Mesodermal cell (in vitro differentiated cells): ENCODE results near the gene SCUBE2.
A peak's percentile ranks its signal among the peaks of the same experiment; 100 is the strongest.

Experiments used
- H3K27ac ChIP-seq: 2 replicates; pipeline ENCODE4 v1.7.0; 2013; ENCODE audit warnings: mild to moderate bottlenecking, low read depth, low read length, moderate library complexity; ENCODE audit not compliant: severe bottlenecking
- H3K36me3 ChIP-seq: 2 replicates; pipeline ENCODE4 v1.7.1; 2013; ENCODE audit warnings: mild to moderate bottlenecking, low read length, moderate library complexity; ENCODE audit not compliant: control insufficient read depth, insufficient read depth
- H3K4me1 ChIP-seq: one replicate; pipeline ENCODE4 v1.7.1; 2013; ENCODE audit warnings: mild to moderate bottlenecking, low read length; ENCODE audit not compliant: insufficient read depth, control insufficient read depth, poor library complexity, severe bottlenecking
- H3K4me3 ChIP-seq: 2 replicates; pipeline ENCODE4 v1.7.0; 2013; ENCODE audit warnings: low read length, control low read depth, mild to moderate bottlenecking; ENCODE audit not compliant: insufficient read depth, poor library complexity, severe bottlenecking; ENCODE audit errors: extremely low read depth
- H3K9me3 ChIP-seq: 2 replicates; pipeline ENCODE4 v1.7.1; 2013; ENCODE audit warnings: mild to moderate bottlenecking, low read length, moderate library complexity; ENCODE audit not compliant: control insufficient read depth
- WGBS, 2 experiments: methylation state at CpG; one replicate each; pipeline ENCODE4 v1.1.5; 2013; ENCODE audit warnings: missing lambda C conversion rate in 2 of 2; ENCODE audit not compliant: insufficient coverage in 2 of 2; 5-methylcytosine and 5-hydroxymethylcytosine counted together

SCUBE2 gene

GRCh38 chr11:9059406-9059805 lies 32.0 kb downstream of the SCUBE2 start:
- no peaks in the 10 kb centered on the region for H3K4me1 ChIP-seq
- H3K27ac ChIP-seq = no peak overlapping the region
- no peaks in the 10 kb centered on the region for H3K36me3 ChIP-seq
- no peaks in the 10 kb centered on the region for H3K9me3 ChIP-seq
- H3K4me3 ChIP-seq = no peak overlapping the region
- whole genome bisulfite sequencing, 2 experiments = 92 to 100% methylated on average over 2 to 3 of the region's 3 CpGs

- Histone ChIP-seq H3K9me3 (no peaks in the 10 kb centered on the region), H3K4me3 (no peak overlapping the region), H3K36me3 (no peaks in the 10 kb centered on the region), H3K4me1 (peaks cover 6% of the 10 kb centered on the region), H3K27ac (no peak overlapping the region)
- 72 to 78% methylated on average over 4 of the region's 4 CpGs for WGBS, 2 experiments
Observed at GRCh38 chr11:9057888-9058287, 33.5 kb downstream of the SCUBE2 start.

GRCh38 chr11:9057007-9057406 lies 34.4 kb downstream of the SCUBE2 start:
- no peak overlapping the region for H3K4me3 ChIP-seq
- H3K36me3 ChIP-seq = no peaks in the 10 kb centered on the region
- WGBS, 2 experiments = 83 to 100% methylated on average over 1 of the region's 2 CpGs
- peaks cover 6% of the 10 kb centered on the region for H3K4me1 ChIP-seq
- H3K27ac ChIP-seq = no peak overlapping the region
- no peaks in the 10 kb centered on the region for H3K9me3 ChIP-seq

- no peak overlapping the region for H3K27ac ChIP-seq
- WGBS, 2 experiments = 95 to 96% methylated on average over 4 of the region's 6 CpGs
- no peaks in the 10 kb centered on the region for H3K9me3 ChIP-seq
- H3K4me1 ChIP-seq = peaks cover 6% of the 10 kb centered on the region
- no peaks in the 10 kb centered on the region for H3K36me3 ChIP-seq
- no peak overlapping the region for H3K4me3 ChIP-seq
Observed at GRCh38 chr11:9056467-9056866, 34.9 kb downstream of the SCUBE2 start.

- Histone ChIP-seq H3K4me3 (no peak overlapping the region), H3K36me3 (no peaks in the 10 kb centered on the region), H3K4me1 (peaks cover 6% of the 10 kb centered on the region), H3K9me3 (no peaks in the 10 kb centered on the region), H3K27ac (no peak overlapping the region)
- 94 to 97% methylated on average over 4 of the region's 7 CpGs for WGBS, 2 experiments
Observed at GRCh38 chr11:9053316-9054035, 37.9 kb downstream of the SCUBE2 start.

- 90 to 100% methylated on average over 1 to 3 of the region's 3 CpGs for WGBS, 2 experiments
- peaks cover 6% of the 10 kb centered on the region for H3K4me1 ChIP-seq
- no peak overlapping the region for H3K4me3 ChIP-seq
- no peak overlapping the region for H3K27ac ChIP-seq
- H3K36me3 ChIP-seq = no peaks in the 10 kb centered on the region
- no peaks in the 10 kb centered on the region for H3K9me3 ChIP-seq
Observed at GRCh38 chr11:9052316-9052715, 39.1 kb downstream of the SCUBE2 start.

GRCh38 chr11:9049959-9050358 lies 41.4 kb downstream of the SCUBE2 start:
- Histone ChIP-seq H3K36me3 (no peaks in the 10 kb centered on the region), H3K4me1 (peaks cover 6% of the 10 kb centered on the region), H3K4me3 (no peak overlapping the region), H3K27ac (no peak overlapping the region), H3K9me3 (no peaks in the 10 kb centered on the region)
- WGBS, 2 experiments = 100% methylated on average over 1 of the region's 2 CpGs

GRCh38 chr11:9047964-9048523 lies 43.4 kb downstream of the SCUBE2 start:
- H3K27ac ChIP-seq = peak overlapping the region; percentile 45
- peaks cover under 1% of the 10 kb centered on the region for H3K4me1 ChIP-seq
- no peak overlapping the region for H3K4me3 ChIP-seq
- WGBS, 2 experiments = 76 to 78% methylated on average over 6 to 8 of the region's 9 CpGs
- H3K36me3 ChIP-seq = no peaks in the 10 kb centered on the region
- H3K9me3 ChIP-seq = no peaks in the 10 kb centered on the region

GRCh38 chr11:9046481-9046880 lies 44.9 kb downstream of the SCUBE2 start:
- 80 to 89% methylated on average over 1 to 3 of the region's 4 CpGs for WGBS, 2 experiments

GRCh38 chr11:9042488-9042887 lies 48.9 kb downstream of the SCUBE2 start:
- Histone ChIP-seq H3K4me3 (no peak overlapping the region), H3K9me3 (no peaks in the 10 kb centered on the region), H3K27ac (no peak overlapping the region), H3K4me1 (no peaks in the 10 kb centered on the region), H3K36me3 (no peaks in the 10 kb centered on the region)
- WGBS, 2 experiments = no CpG with 5 or more reads among the region's 1 CpG

More at GRCh38 chr11:9046481-9046880, 44.9 kb downstream of the SCUBE2 start:
- Histone ChIP-seq H3K4me3 (no peak overlapping the region), H3K4me1 (no peaks in the 10 kb centered on the region), H3K27ac (no peak overlapping the region), H3K9me3 (no peaks in the 10 kb centered on the region), H3K36me3 (no peaks in the 10 kb centered on the region)

GRCh38 chr11:9041747-9042146 lies 49.7 kb downstream of the SCUBE2 start:
- no peaks in the 10 kb centered on the region for H3K36me3 ChIP-seq
- no peak overlapping the region for H3K27ac ChIP-seq
- H3K4me1 ChIP-seq = no peaks in the 10 kb centered on the region
- 90 to 100% methylated on average over 2 of the region's 2 CpGs for WGBS, 2 experiments
- no peaks in the 10 kb centered on the region for H3K9me3 ChIP-seq
- no peak overlapping the region for H3K4me3 ChIP-seq
